Astrocyte (in vitro differentiated cells and primary cell): ENCODE measurements around the gene XYLT1.

Experiments used
- EZH2 ChIP-seq: IDR thresholded peaks from 2 replicates; pipeline ENCODE4 v1.6.1; 2012; ENCODE audit warnings: mild to moderate bottlenecking, low read length, inconsistent platforms; ENCODE audit not compliant: insufficient read depth
- TF ChIP-seq, protein P1 (sequence below): IDR thresholded peaks from 2 replicates; pipeline ENCODE4 v1.5.1; 2011; ENCODE audit warnings: low read depth, mild to moderate bottlenecking, inconsistent platforms, low read length, moderate library complexity; ENCODE audit not compliant: insufficient read depth

GRCh38 chr16:17347624-17348023 is 123.1 kb downstream of the XYLT1 start:
- TF ChIP-seq, protein P1, sequence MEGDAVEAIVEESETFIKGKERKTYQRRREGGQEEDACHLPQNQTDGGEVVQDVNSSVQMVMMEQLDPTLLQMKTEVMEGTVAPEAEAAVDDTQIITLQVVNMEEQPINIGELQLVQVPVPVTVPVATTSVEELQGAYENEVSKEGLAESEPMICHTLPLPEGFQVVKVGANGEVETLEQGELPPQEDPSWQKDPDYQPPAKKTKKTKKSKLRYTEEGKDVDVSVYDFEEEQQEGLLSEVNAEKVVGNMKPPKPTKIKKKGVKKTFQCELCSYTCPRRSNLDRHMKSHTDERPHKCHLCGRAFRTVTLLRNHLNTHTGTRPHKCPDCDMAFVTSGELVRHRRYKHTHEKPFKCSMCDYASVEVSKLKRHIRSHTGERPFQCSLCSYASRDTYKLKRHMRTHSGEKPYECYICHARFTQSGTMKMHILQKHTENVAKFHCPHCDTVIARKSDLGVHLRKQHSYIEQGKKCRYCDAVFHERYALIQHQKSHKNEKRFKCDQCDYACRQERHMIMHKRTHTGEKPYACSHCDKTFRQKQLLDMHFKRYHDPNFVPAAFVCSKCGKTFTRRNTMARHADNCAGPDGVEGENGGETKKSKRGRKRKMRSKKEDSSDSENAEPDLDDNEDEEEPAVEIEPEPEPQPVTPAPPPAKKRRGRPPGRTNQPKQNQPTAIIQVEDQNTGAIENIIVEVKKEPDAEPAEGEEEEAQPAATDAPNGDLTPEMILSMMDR: no peak
- TF ChIP-seq EZH2: no peak
